Putamen (tissue), 1 donor: ENCODE measurements around the gene MSANTD7.

ENCODE experiments used
- DNase-seq: peaks from one replicate; pipeline ENCODE4 v3.0.0-alpha.2; 2016; ENCODE audit warnings: low spot score

The MSANTD7 gene

DNA sequence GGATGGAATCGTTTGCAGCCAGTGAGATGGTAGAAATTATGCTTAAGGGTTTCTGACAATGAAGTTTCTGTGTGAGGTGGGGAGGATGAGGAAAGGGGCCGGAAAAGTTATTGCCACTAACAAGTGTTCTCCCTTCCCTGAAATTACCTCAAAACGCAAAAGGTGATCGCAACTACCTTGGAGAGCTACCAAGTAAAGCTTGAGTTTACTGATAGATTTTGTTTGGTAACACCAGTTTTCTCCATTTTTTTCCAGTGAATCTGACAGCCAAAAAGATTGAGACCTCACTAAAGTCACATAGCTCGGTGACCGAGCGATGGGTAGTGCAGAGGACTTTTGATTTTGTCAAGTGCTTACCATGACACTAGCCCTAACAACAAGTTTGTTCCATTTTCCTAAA lies 42.1 kb downstream of the MSANTD7 start:
- DNase-seq = no peak

DNA sequence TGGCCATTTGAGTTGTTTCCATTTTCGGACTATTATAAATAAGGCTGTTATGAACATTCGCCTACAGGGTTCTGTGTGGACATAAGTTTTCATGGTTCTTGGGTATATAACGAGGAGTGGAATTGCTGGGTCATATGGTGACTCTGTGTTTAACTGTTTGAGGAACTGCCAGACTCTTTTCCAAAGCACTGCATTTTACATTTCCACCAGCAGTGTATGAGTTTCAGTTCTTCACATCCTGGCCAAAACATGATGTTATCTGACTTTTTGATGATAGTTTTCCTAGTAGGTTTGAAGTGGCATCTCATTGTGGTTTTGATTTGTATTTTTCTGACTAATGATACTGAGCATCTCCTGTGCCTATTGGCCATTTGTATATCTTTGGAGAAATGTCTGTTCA lies 46.0 kb downstream of the MSANTD7 start:
- DNase-seq = no peak
